IMR-90 (cell line): ENCODE measurements around the gene RABGEF1. TPM values are rescaled to one million over a fixed set of nuclear protein-coding genes. Genes with fewer than 3 reads are reported as not detected.

Experiments used
- ATAC-seq: fragments of 200-7000 bp; cut with Tn5 transposase; 2 replicates; pipeline ENCODE4 v1.9.1; 2020; ENCODE audit warnings: low read depth, mild to moderate bottlenecking, moderate library complexity
- BruUV-seq: library from RNA; stranded (reverse); fragments of 400-500 nt; replicated peaks from 2 replicates; lab custom pipeline; 2021; lab: Mats Ljungman, UMichigan
- CTCF ChIA-PET: fragments of 300-600 bp; formaldehyde crosslinking; extraction: SDS; loops from one replicate; lab custom pipeline; 2021; ENCODE audit warnings: antibody characterized with exemption; lab: Yijun Ruan, JAX
- POLR2A ChIA-PET: fragments of 300-600 bp; sonication (Branson Sonifier 250); formaldehyde crosslinking; loops from one replicate; lab custom pipeline; 2022; ENCODE audit warnings: antibody characterized with exemption; ENCODE audit not compliant: unreplicated experiment; lab: Charles Lee
- DNase-seq: peaks from one replicate; pipeline ENCODE4 v3.0.0; 2013
- H2AFZ ChIP-seq: replicated peaks from 2 replicates; pipeline ENCODE3; 2013; ENCODE audit warnings: low read length, mild to moderate bottlenecking; ENCODE audit not compliant: poor library complexity
- H2AK5ac ChIP-seq: 2 replicates; pipeline ENCODE4 v1.6.1; 2013; ENCODE audit warnings: low read depth, low read length, inconsistent platforms
- H2AK9ac ChIP-seq: replicated peaks from 2 replicates; pipeline ENCODE3; 2013; ENCODE audit warnings: mild to moderate bottlenecking, low read depth, low read length, moderate library complexity; ENCODE audit not compliant: poor library complexity
- H2BK120ac ChIP-seq: 2 replicates; pipeline ENCODE4 v1.6.1; 2013; ENCODE audit warnings: low read depth, low read length, inconsistent platforms
- H2BK15ac ChIP-seq: 3 replicates; pipeline ENCODE4 v1.6.1; 2013; ENCODE audit warnings: low read depth, low read length, inconsistent platforms
- H2BK20ac ChIP-seq: 2 replicates; pipeline ENCODE4 v1.6.1; 2013; ENCODE audit warnings: low read depth, mild to moderate bottlenecking, inconsistent platforms, low read length, moderate library complexity
- H2BK5ac ChIP-seq: 2 replicates; pipeline ENCODE4 v1.6.1; 2013; ENCODE audit warnings: mild to moderate bottlenecking, low read depth, low read length, inconsistent platforms; ENCODE audit not compliant: poor library complexity, severe bottlenecking
- H3K14ac ChIP-seq: replicated peaks from 2 replicates; pipeline ENCODE4 v1.6.1; 2013; ENCODE audit warnings: low read depth, low read length, inconsistent platforms
- H3K18ac ChIP-seq: 2 replicates; pipeline ENCODE4 v1.6.1; 2013; ENCODE audit warnings: low read depth, low read length, control low read depth
- H3K23ac ChIP-seq: 2 replicates; pipeline ENCODE4 v1.6.1; 2013; ENCODE audit warnings: low read depth, low read length, inconsistent platforms
- H3K27ac ChIP-seq: 2 replicates; pipeline ENCODE4 v1.5.1; 2013; ENCODE audit warnings: mild to moderate bottlenecking, control low read depth, low read length; ENCODE audit not compliant: insufficient read depth
- H3K27me3 ChIP-seq: 2 replicates; pipeline ENCODE4 v1.6.1; 2013; ENCODE audit warnings: low read length; ENCODE audit not compliant: control insufficient read depth, insufficient read depth
- H3K36me3 ChIP-seq: 2 replicates; pipeline ENCODE4 v1.6.1; 2013; ENCODE audit warnings: low read length, mixed read lengths; ENCODE audit not compliant: control insufficient read depth, insufficient read depth
- H3K4ac ChIP-seq: 2 replicates; pipeline ENCODE4 v1.6.1; 2013; ENCODE audit warnings: low read depth, low read length, inconsistent platforms
- H3K4me1 ChIP-seq: 2 replicates; pipeline ENCODE4 v1.6.1; 2013; ENCODE audit warnings: low read length, mixed read lengths; ENCODE audit not compliant: control insufficient read depth, insufficient read depth
- H3K4me2 ChIP-seq: 2 replicates; pipeline ENCODE4 v1.6.1; 2013; ENCODE audit warnings: low read depth, mild to moderate bottlenecking, control low read depth, low read length, moderate library complexity
- H3K4me3 ChIP-seq: 2 replicates; pipeline ENCODE4 v1.5.1; 2013; ENCODE audit warnings: low read depth, mild to moderate bottlenecking, control low read depth, low read length, moderate library complexity; ENCODE audit not compliant: insufficient read depth
- H3K56ac ChIP-seq: 2 replicates; pipeline ENCODE4 v1.6.1; 2013; ENCODE audit warnings: low read length, inconsistent platforms; ENCODE audit not compliant: insufficient read depth; ENCODE audit errors: extremely low read depth
- H3K79me1 ChIP-seq, 2 experiments: 2 replicates each; pipeline ENCODE4 v1.6.1; 2013; ENCODE audit warnings: low read length in 2 of 2, inconsistent platforms in 1 of 2, low read depth in 1 of 2
- H3K9ac ChIP-seq: 2 replicates; pipeline ENCODE4 v1.6.1; 2013; ENCODE audit warnings: low read depth, low read length, control low read depth
- H3K9me1 ChIP-seq: 2 replicates; pipeline ENCODE4 v1.6.1; 2013; ENCODE audit warnings: low read length, inconsistent platforms; ENCODE audit not compliant: insufficient read depth
- H3K9me3 ChIP-seq: 2 replicates; pipeline ENCODE4 v1.6.1; 2013; ENCODE audit warnings: low read length; ENCODE audit not compliant: control insufficient read depth, insufficient read depth
- H4K20me1 ChIP-seq: 2 replicates; pipeline ENCODE4 v1.6.1; 2013; ENCODE audit warnings: low read length, inconsistent platforms; ENCODE audit not compliant: insufficient read depth
- H4K5ac ChIP-seq: 2 replicates; pipeline ENCODE4 v1.6.1; 2013; ENCODE audit warnings: mild to moderate bottlenecking, low read depth, low read length, control low read depth
- H4K8ac ChIP-seq, 2 experiments: 2 replicates each; pipeline ENCODE4 v1.6.1; 2013; ENCODE audit warnings: low read depth in 2 of 2, low read length in 2 of 2, control low read depth in 1 of 2, inconsistent platforms in 1 of 2
- H4K91ac ChIP-seq: 2 replicates; pipeline ENCODE4 v1.6.1; 2013; ENCODE audit warnings: low read depth, low read length, inconsistent platforms; ENCODE audit not compliant: insufficient read depth
- CEBPB ChIP-seq: IDR thresholded peaks from 2 replicates; pipeline ENCODE4 v1.6.1; 2012; ENCODE audit warnings: low read depth, low read length, improper control_type of control experiment
- MAZ ChIP-seq: IDR thresholded peaks from 2 replicates; pipeline ENCODE4 v1.6.1; 2012; ENCODE audit warnings: low read depth, mild to moderate bottlenecking, low read length, improper control_type of control experiment, moderate library complexity, borderline replicate concordance
- MXI1 ChIP-seq: IDR thresholded peaks from 2 replicates; pipeline ENCODE4 v1.6.1; 2012; ENCODE audit warnings: low read depth, mild to moderate bottlenecking, low read length, moderate library complexity, borderline replicate concordance
- POLR2A ChIP-seq: IDR thresholded peaks from 2 replicates; pipeline ENCODE4 v1.6.1; 2012; ENCODE audit warnings: mild to moderate bottlenecking, low read depth, low read length
- RAD21 ChIP-seq: IDR thresholded peaks from 2 replicates; pipeline ENCODE4 v1.6.1; 2012; ENCODE audit warnings: low read length, improper control_type of control experiment
- RCOR1 ChIP-seq: IDR thresholded peaks from 2 replicates; pipeline ENCODE4 v1.6.1; 2012; ENCODE audit warnings: mild to moderate bottlenecking, low read length, improper control_type of control experiment; ENCODE audit not compliant: insufficient replicate concordance
- whole genome bisulfite sequencing, 2 experiments: methylation state at CpG; one replicate each; pipeline versions ENCODE4 v1.1.5 to v1.1.7; 2013; ENCODE audit warnings: missing lambda C conversion rate in 2 of 2; ENCODE audit not compliant: insufficient read length in 1 of 2; ENCODE audit errors: extremely low coverage in 2 of 2; 5-methylcytosine and 5-hydroxymethylcytosine counted together
- dilution Hi-C: fragments of 300-500 bp; cut with HindIII; formaldehyde crosslinking; loops from one replicate; pipeline ENCODE4 v1.14.3; 2018; ENCODE audit warnings: low sequenced_read_pairs; ENCODE audit not compliant: unreplicated experiment
- in situ Hi-C: fragments of 300-500 bp; cut with MboI; formaldehyde crosslinking; loops from 3 replicates; pipeline ENCODE4 v1.14.3; 2019; ENCODE audit warnings: low sequenced_read_pairs, inconsistent platforms, mixed read lengths
- intact Hi-C: fragments of 100-400 bp; cut with micrococcal nuclease; formaldehyde crosslinking; loops from 2 replicates; pipeline ENCODE4 v1.10.0; 2022
- polyA plus RNA-seq, 3 experiments: library from polyadenylated mRNA; depleted of rRNA; stranded (reverse); fragments of >200 nt; gene quantifications; 2 replicates each; pipeline ENCODE4 v1.2.3, GENCODE V29; 2012; ENCODE audit warnings: low replicate concordance in 1 of 3
- total RNA-seq: library from RNA; depleted of rRNA; stranded (reverse); fragments of >200 nt; gene quantifications from 2 replicates; pipeline ENCODE4 v1.2.3, GENCODE V29; 2012

The RABGEF1 gene
- total and polyA plus RNA-seq, 2 of the 4 experiments (the other 2 are of a cell fraction): 34.9 to 56.6 TPM

- intact Hi-C loops (no loop called here), in situ Hi-C loops (no loop called here)
- no peak overlapping the region for H2AK5ac ChIP-seq
These were observed 46.2 kb upstream of the RABGEF1 start for GRCh38 chr7:66694286-66694685.

More at GRCh38 chr7:66694286-66694685, 46.2 kb upstream of the RABGEF1 start:
- no peak overlapping the region for H4K91ac ChIP-seq
- H3K9ac ChIP-seq: no peak overlapping the region
- no peak overlapping the region for H4K5ac ChIP-seq
- dilution Hi-C loops: no loop called here
- no peaks in the 10 kb centered on the region for H3K9me3 ChIP-seq
- ChIA-PET POLR2A (no interaction called here), CTCF (no interaction called here)
- peaks cover 7% of the 10 kb centered on the region for H3K4me1 ChIP-seq
- 88% methylated on average over 6 of the region's 11 CpGs; no CpG with 5 or more reads in 1 of the 2 experiments for WGBS, 2 experiments
- no peak overlapping the region for H3K27ac ChIP-seq
- no peak overlapping the region for H3K18ac ChIP-seq
- no peak for ATAC-seq
- peaks cover 20% of the 10 kb centered on the region; the same call in 1 of the 2 replicates for H3K36me3 ChIP-seq
- no peak overlapping the region for H3K23ac ChIP-seq
- H4K20me1 ChIP-seq: peaks cover 17% of the 10 kb centered on the region; the same call in 1 of the 2 replicates
- H2BK20ac ChIP-seq: no peak overlapping the region
- H3K79me1 ChIP-seq: peaks cover 8 to 56% of the 10 kb centered on the region in 2 experiments
- H3K4ac ChIP-seq: no peak overlapping the region
- no peak overlapping the region for H4K8ac ChIP-seq
- H3K14ac ChIP-seq: no peak overlapping the region
- H2BK15ac ChIP-seq: no peak overlapping the region
- no peak overlapping the region for H2AFZ ChIP-seq
- no peak for DNase-seq
- H3K56ac ChIP-seq: no peak overlapping the region
- no peak overlapping the region for H2BK5ac ChIP-seq
- H3K27me3 ChIP-seq: no peaks in the 10 kb centered on the region
- no peak overlapping the region for H2BK120ac ChIP-seq
- H2AK9ac ChIP-seq: peak overlapping the region; percentile 7
- TF ChIP-seq POLR2A (no peak), RAD21 (no peak), MXI1 (no peak), CEBPB (no peak), RCOR1 (no peak), MAZ (no peak)
- no TSS peak for BruUV-seq
- no peak overlapping the region for H3K4me3 ChIP-seq
- H3K9me1 ChIP-seq: 0 out of 2 replicates have a peak, but pooled peaks cover 7% of the 10 kb centered on the region
- no peak overlapping the region for H3K4me2 ChIP-seq
